Endothelial cell (in vitro differentiated cells): ENCODE data around the gene ZNF576. TPM values are rescaled to one million over a fixed set of nuclear protein-coding genes. Genes with fewer than 3 reads are reported as not detected.

Experiments used
- DNase-seq: peaks from one replicate; pipeline ENCODE4 v3.0.0; 2021; ENCODE audit warnings: low spot score
- H3K27ac Mint-ChIP-seq: one replicate; pipeline ENCODE4 v1.8.0; 2021; ENCODE audit warnings: mixed read lengths, inconsistent platforms; ENCODE audit not compliant: unreplicated experiment
- H3K27me3 Mint-ChIP-seq: one replicate; pipeline ENCODE4 v1.8.0; 2021; ENCODE audit warnings: mild to moderate bottlenecking, moderate library complexity, mixed read lengths, inconsistent platforms; ENCODE audit not compliant: unreplicated experiment
- H3K36me3 Mint-ChIP-seq: one replicate; pipeline ENCODE4 v1.8.0; 2021; ENCODE audit warnings: mild to moderate bottlenecking, low read depth, mixed read lengths, inconsistent platforms; ENCODE audit not compliant: unreplicated experiment
- H3K4me1 Mint-ChIP-seq: one replicate; pipeline ENCODE4 v1.8.0; 2021; ENCODE audit warnings: mild to moderate bottlenecking, mixed read lengths, inconsistent platforms; ENCODE audit not compliant: unreplicated experiment
- H3K4me3 Mint-ChIP-seq: one replicate; pipeline ENCODE4 v1.8.0; 2021; ENCODE audit warnings: mild to moderate bottlenecking, mixed read lengths, inconsistent platforms; ENCODE audit not compliant: unreplicated experiment
- H3K9me3 Mint-ChIP-seq: one replicate; pipeline ENCODE4 v1.8.0; 2021; ENCODE audit warnings: mixed read lengths, inconsistent platforms; ENCODE audit not compliant: unreplicated experiment
- CTCF ChIP-seq: fragments of 200-600 bp; sonication (generic); IDR thresholded peaks from one replicate; pipeline ENCODE4 v1.5.0; 2021; ENCODE audit warnings: antibody characterized with exemption; ENCODE audit not compliant: unreplicated experiment
- total RNA-seq: library from RNA; stranded (reverse); fragmentation: NEBNext Ultra II Directional; extraction: Animal tissue kit (Norgen Biotek cat#: 25700); gene quantifications from one replicate; pipeline ENCODE4 v1.2.1, GENCODE V29; 2021; ENCODE audit not compliant: unreplicated experiment

Gene ZNF576
- total RNA-seq, 1 donor from 2014 or later = 10.7 TPM

- peaks cover 9% of the 10 kb centered on the region for H3K27me3 Mint-ChIP-seq
- no peak for TF ChIP-seq CTCF
- no peaks in the 10 kb centered on the region for H3K4me1 Mint-ChIP-seq
- H3K27ac Mint-ChIP-seq = no peak overlapping the region
- no peak overlapping the region for H3K4me3 Mint-ChIP-seq
- DNase-seq = no peak
- H3K36me3 Mint-ChIP-seq = peaks cover 46% of the 10 kb centered on the region
- no peaks in the 10 kb centered on the region for H3K9me3 Mint-ChIP-seq
Observed at GRCh38 chr19:43552616-43553015, 43.8 kb upstream of the ZNF576 start.

- TF ChIP-seq CTCF = no peak
- Mint-ChIP-seq H3K36me3 (peaks cover 42% of the 10 kb centered on the region), H3K9me3 (no peaks in the 10 kb centered on the region), H3K4me1 (no peaks in the 10 kb centered on the region), H3K4me3 (no peak overlapping the region), H3K27me3 (peaks cover 9% of the 10 kb centered on the region), H3K27ac (no peak overlapping the region)
- DNase-seq = no peak
Observed at GRCh38 chr19:43553656-43554055, 42.7 kb upstream of the ZNF576 start.

GRCh38 chr19:43554317-43554895 is 42.0 kb upstream of the ZNF576 start:
- peak overlapping the region; percentile 36 for H3K27ac Mint-ChIP-seq
- DNase-seq = no peak

GRCh38 chr19:43555185-43555770 is 41.1 kb upstream of the ZNF576 start:
- no peaks in the 10 kb centered on the region for H3K4me1 Mint-ChIP-seq
- DNase-seq = peak; percentile 88
- H3K36me3 Mint-ChIP-seq = peaks cover 35% of the 10 kb centered on the region
- H3K27ac Mint-ChIP-seq = no peak overlapping the region
- H3K4me3 Mint-ChIP-seq = peak overlapping the region; percentile 71
- peak; percentile 60 for TF ChIP-seq CTCF
- H3K27me3 Mint-ChIP-seq = peaks cover 9% of the 10 kb centered on the region
- no peaks in the 10 kb centered on the region for H3K9me3 Mint-ChIP-seq

More at GRCh38 chr19:43554317-43554895, 42.0 kb upstream of the ZNF576 start:
- Mint-ChIP-seq H3K4me3 (peak overlapping the region; percentile 71), H3K27me3 (peaks cover 9% of the 10 kb centered on the region), H3K9me3 (no peaks in the 10 kb centered on the region), H3K36me3 (peaks cover 40% of the 10 kb centered on the region), H3K4me1 (no peaks in the 10 kb centered on the region)
- TF ChIP-seq CTCF = no peak

- no peaks in the 10 kb centered on the region for H3K9me3 Mint-ChIP-seq
- H3K27ac Mint-ChIP-seq = peak overlapping the region; percentile 57
- no peak for TF ChIP-seq CTCF
- H3K4me3 Mint-ChIP-seq = peak overlapping the region; percentile 29
- peaks cover 9% of the 10 kb centered on the region for H3K27me3 Mint-ChIP-seq
- H3K4me1 Mint-ChIP-seq = no peaks in the 10 kb centered on the region
- DNase-seq = no peak
- H3K36me3 Mint-ChIP-seq = peaks cover 26% of the 10 kb centered on the region
Observed at GRCh38 chr19:43560687-43561086, 35.7 kb upstream of the ZNF576 start.
